GM23338 (cell line): Measurements from ENCODE around the gene EML4. TPM values are rescaled to one million over a fixed set of nuclear protein-coding genes. Genes with fewer than 3 reads are reported as not detected.

Experiments used
- ATAC-seq: fragments of 200-7000 bp; cut with Tn5 transposase; 3 replicates; pipeline ENCODE4 v1.9.1; 2020
- DNase-seq: peaks from one replicate; pipeline ENCODE4 v3.0.0-alpha.2; 2015; ENCODE audit warnings: low spot score
- H2AFZ ChIP-seq: fragments of 200-600 bp; sonication (generic); 2 replicates; pipeline ENCODE4 v1.8.0; 2016; ENCODE audit warnings: antibody characterized with exemption, mild to moderate bottlenecking, moderate library complexity
- H3F3A ChIP-seq: fragments of 200-600 bp; sonication (generic); replicated peaks from 2 replicates; pipeline ENCODE4 v1.8.0; 2017; ENCODE audit warnings: antibody characterized with exemption, mixed run types, low read depth
- H3K27ac ChIP-seq: fragments of 200-600 bp; sonication (generic); 2 replicates; pipeline ENCODE4 v1.6.1; 2016; ENCODE audit warnings: low read depth
- H3K27me3 ChIP-seq: fragments of 200-600 bp; sonication (generic); 2 replicates; pipeline ENCODE4 v1.8.0; 2016; ENCODE audit warnings: mild to moderate bottlenecking, mixed run types, moderate library complexity; ENCODE audit not compliant: insufficient read depth
- H3K36me3 ChIP-seq: fragments of 200-600 bp; sonication (generic); 2 replicates; pipeline ENCODE4 v1.8.0; 2016; ENCODE audit warnings: mild to moderate bottlenecking; ENCODE audit not compliant: insufficient read depth
- H3K4me1 ChIP-seq: fragments of 200-600 bp; sonication (generic); 2 replicates; pipeline ENCODE4 v1.8.0; 2016; ENCODE audit warnings: mild to moderate bottlenecking, moderate library complexity; ENCODE audit not compliant: insufficient read depth
- H3K4me2 ChIP-seq: fragments of 200-600 bp; sonication (generic); 2 replicates; pipeline ENCODE4 v1.7.1; 2017; ENCODE audit warnings: mixed run types
- H3K4me3 ChIP-seq: fragments of 200-600 bp; sonication (generic); 2 replicates; pipeline ENCODE4 v1.6.1; 2016; ENCODE audit warnings: mixed run types
- H3K79me2 ChIP-seq: fragments of 200-600 bp; sonication (generic); replicated peaks from 2 replicates; pipeline ENCODE4 v1.8.0; 2017; ENCODE audit warnings: mild to moderate bottlenecking; ENCODE audit not compliant: insufficient read depth
- H3K9me2 ChIP-seq: fragments of 200-600 bp; sonication (generic); 2 replicates; pipeline ENCODE4 v1.8.0; 2017; ENCODE audit not compliant: insufficient read depth
- H4K20me1 ChIP-seq: fragments of 200-600 bp; sonication (generic); replicated peaks from 2 replicates; pipeline ENCODE4 v1.8.0; 2017; ENCODE audit warnings: mild to moderate bottlenecking; ENCODE audit not compliant: insufficient read depth
- H3K27ac Mint-ChIP-seq: 2 replicates; pipeline ENCODE4 v1.8.0; 2020; ENCODE audit warnings: inconsistent platforms, mild to moderate bottlenecking, moderate library complexity, mixed read lengths
- H3K27me3 Mint-ChIP-seq: 3 replicates; pipeline ENCODE4 v1.8.0; 2022; ENCODE audit warnings: low read depth, mild to moderate bottlenecking, moderate library complexity, mixed read lengths, inconsistent platforms; ENCODE audit not compliant: insufficient read depth, poor library complexity
- H3K36me3 Mint-ChIP-seq: 3 replicates; pipeline ENCODE4 v1.8.0; 2021; ENCODE audit warnings: low read depth, mild to moderate bottlenecking, inconsistent platforms, moderate library complexity, mixed read lengths
- H3K4me1 Mint-ChIP-seq: 3 replicates; pipeline ENCODE4 v1.8.0; 2020; ENCODE audit warnings: mild to moderate bottlenecking, inconsistent platforms, mixed read lengths
- H3K4me3 Mint-ChIP-seq: 3 replicates; pipeline ENCODE4 v1.8.0; 2021; ENCODE audit warnings: moderate library complexity, mild to moderate bottlenecking, inconsistent platforms, mixed read lengths
- H3K9me3 Mint-ChIP-seq: 3 replicates; pipeline ENCODE4 v1.8.0; 2020; ENCODE audit warnings: moderate library complexity, mild to moderate bottlenecking, inconsistent platforms, mixed read lengths
- CREB1 ChIP-seq: fragments of 250-450 bp; sonication (Bioruptor Pico); IDR thresholded peaks from 2 replicates; pipeline ENCODE4 v1.5.0; 2020; ENCODE audit warnings: low read depth, mild to moderate bottlenecking, moderate library complexity
- EZH2 ChIP-seq: fragments of 200-600 bp; sonication (generic); IDR thresholded peaks from one replicate; pipeline ENCODE4 v1.8.0; 2017; ENCODE audit warnings: antibody characterized with exemption, mild to moderate bottlenecking, low read depth; ENCODE audit not compliant: unreplicated experiment
- EZH2phosphoT487 ChIP-seq: fragments of 200-600 bp; sonication (generic); IDR thresholded peaks from one replicate; pipeline ENCODE4 v1.8.1; 2018; ENCODE audit warnings: antibody characterized with exemption; ENCODE audit not compliant: unreplicated experiment
- JUNB ChIP-seq: IDR thresholded peaks from one replicate; pipeline ENCODE4 v1.6.1; 2016; ENCODE audit warnings: antibody characterized with exemption; ENCODE audit not compliant: unreplicated experiment
- NANOG ChIP-seq: IDR thresholded peaks from 2 replicates; pipeline ENCODE4 v1.6.1; 2016; ENCODE audit warnings: antibody characterized with exemption, borderline replicate concordance
- POLR2AphosphoS5 ChIP-seq: IDR thresholded peaks from 2 replicates; pipeline ENCODE4 v1.6.1; 2016; ENCODE audit warnings: antibody characterized with exemption, low read depth
- STAT1 ChIP-seq: IDR thresholded peaks from one replicate; pipeline ENCODE4 v1.6.1; 2016; ENCODE audit warnings: antibody characterized with exemption; ENCODE audit not compliant: unreplicated experiment
- ZNF114 ChIP-seq: fragments of 250-450 bp; sonication (Bioruptor Pico); IDR thresholded peaks from 2 replicates; pipeline ENCODE4 v1.5.0; 2020; ENCODE audit warnings: mild to moderate bottlenecking, moderate library complexity
- ZNF331 ChIP-seq: fragments of 250-450 bp; sonication (Bioruptor Pico); IDR thresholded peaks from 2 replicates; pipeline ENCODE4 v1.5.0; 2020; ENCODE audit warnings: low read depth, mild to moderate bottlenecking, moderate library complexity
- polyA plus RNA-seq: library from polyadenylated mRNA; unstranded; fragments of >200 nt; fragmentation: Nextera tagmentation; extraction: Ambion mirVana; gene quantifications from 2 replicates; pipeline ENCODE4 v1.2.1, GENCODE V29; 2016
- total RNA-seq: library from RNA; depleted of rRNA; stranded (reverse); fragments of >200 nt; shearing (Covaris generic); gene quantifications from 2 replicates; pipeline ENCODE4 v1.2.3, GENCODE V29; 2014
- TF ChIP-seq, protein P1 (sequence below), 2 experiments: fragments of 200-600 bp in 1 of 2; sonication (generic) in 1 of 2; conservative IDR thresholded peaks; 2 replicates each; pipeline versions ENCODE4 v1.5.1 to v1.6.1; 2016 to 2017; ENCODE audit warnings: antibody characterized with exemption in 2 of 2, low read depth in 2 of 2, mild to moderate bottlenecking in 2 of 2, moderate library complexity in 1 of 2
- TF ChIP-seq, protein P2 (sequence below): IDR thresholded peaks from 2 replicates; pipeline ENCODE4 v1.6.1; 2016; ENCODE audit warnings: antibody characterized with exemption
- TF ChIP-seq, protein P3 (sequence below): IDR thresholded peaks from one replicate; pipeline ENCODE4 v1.6.1; 2018; ENCODE audit warnings: antibody characterized with exemption; ENCODE audit not compliant: unreplicated experiment
- TF ChIP-seq, protein P4 (sequence below): fragments of 250-450 bp; sonication (Bioruptor Pico); IDR thresholded peaks from 2 replicates; pipeline ENCODE4 v1.5.0; 2020; ENCODE audit warnings: mild to moderate bottlenecking, moderate library complexity

EML4 gene
- total and polyA plus RNA-seq, 2 experiments from 2014 or later = 65.3 to 115 TPM

DNA sequence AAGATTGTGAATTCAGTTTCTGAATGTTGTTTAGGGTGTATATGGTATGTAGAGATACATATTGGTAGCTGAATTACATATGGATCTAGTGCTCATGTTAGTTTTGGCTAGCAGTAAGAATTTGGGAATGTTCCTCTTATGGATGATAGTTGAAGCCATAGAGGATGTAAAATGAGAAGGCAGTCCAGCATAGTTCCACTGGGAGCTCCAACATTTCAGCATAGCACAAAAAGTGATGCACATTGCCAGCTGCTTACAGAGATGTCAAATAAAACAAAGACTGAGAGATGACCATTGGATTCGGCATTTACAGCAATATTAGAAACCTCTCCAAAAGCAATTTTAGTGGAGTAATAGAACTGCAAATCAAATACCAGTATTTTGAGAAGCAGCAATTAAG lies 77.4 kb downstream of the EML4 start:
- H3K27me3 ChIP-seq = no peaks in the 10 kb centered on the region
- TF ChIP-seq EZH2phosphoT487 (no peak), CREB1 (CRISPR knock-in tag) (no peak), JUNB (no peak), ZNF331 (CRISPR knock-in tag) (no peak), POLR2AphosphoS5 (no peak), NANOG (no peak), STAT1 (no peak), EZH2 (no peak), ZNF114 (no peak)
- TF ChIP-seq, protein P1, sequence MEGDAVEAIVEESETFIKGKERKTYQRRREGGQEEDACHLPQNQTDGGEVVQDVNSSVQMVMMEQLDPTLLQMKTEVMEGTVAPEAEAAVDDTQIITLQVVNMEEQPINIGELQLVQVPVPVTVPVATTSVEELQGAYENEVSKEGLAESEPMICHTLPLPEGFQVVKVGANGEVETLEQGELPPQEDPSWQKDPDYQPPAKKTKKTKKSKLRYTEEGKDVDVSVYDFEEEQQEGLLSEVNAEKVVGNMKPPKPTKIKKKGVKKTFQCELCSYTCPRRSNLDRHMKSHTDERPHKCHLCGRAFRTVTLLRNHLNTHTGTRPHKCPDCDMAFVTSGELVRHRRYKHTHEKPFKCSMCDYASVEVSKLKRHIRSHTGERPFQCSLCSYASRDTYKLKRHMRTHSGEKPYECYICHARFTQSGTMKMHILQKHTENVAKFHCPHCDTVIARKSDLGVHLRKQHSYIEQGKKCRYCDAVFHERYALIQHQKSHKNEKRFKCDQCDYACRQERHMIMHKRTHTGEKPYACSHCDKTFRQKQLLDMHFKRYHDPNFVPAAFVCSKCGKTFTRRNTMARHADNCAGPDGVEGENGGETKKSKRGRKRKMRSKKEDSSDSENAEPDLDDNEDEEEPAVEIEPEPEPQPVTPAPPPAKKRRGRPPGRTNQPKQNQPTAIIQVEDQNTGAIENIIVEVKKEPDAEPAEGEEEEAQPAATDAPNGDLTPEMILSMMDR (conservative IDR thresholded peaks at IDR 0.05; ENCODE audit: low read depth in 2 of 2) = no peak
- TF ChIP-seq, protein P2, sequence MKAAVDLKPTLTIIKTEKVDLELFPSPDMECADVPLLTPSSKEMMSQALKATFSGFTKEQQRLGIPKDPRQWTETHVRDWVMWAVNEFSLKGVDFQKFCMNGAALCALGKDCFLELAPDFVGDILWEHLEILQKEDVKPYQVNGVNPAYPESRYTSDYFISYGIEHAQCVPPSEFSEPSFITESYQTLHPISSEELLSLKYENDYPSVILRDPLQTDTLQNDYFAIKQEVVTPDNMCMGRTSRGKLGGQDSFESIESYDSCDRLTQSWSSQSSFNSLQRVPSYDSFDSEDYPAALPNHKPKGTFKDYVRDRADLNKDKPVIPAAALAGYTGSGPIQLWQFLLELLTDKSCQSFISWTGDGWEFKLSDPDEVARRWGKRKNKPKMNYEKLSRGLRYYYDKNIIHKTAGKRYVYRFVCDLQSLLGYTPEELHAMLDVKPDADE = no peak
- TF ChIP-seq, protein P3, sequence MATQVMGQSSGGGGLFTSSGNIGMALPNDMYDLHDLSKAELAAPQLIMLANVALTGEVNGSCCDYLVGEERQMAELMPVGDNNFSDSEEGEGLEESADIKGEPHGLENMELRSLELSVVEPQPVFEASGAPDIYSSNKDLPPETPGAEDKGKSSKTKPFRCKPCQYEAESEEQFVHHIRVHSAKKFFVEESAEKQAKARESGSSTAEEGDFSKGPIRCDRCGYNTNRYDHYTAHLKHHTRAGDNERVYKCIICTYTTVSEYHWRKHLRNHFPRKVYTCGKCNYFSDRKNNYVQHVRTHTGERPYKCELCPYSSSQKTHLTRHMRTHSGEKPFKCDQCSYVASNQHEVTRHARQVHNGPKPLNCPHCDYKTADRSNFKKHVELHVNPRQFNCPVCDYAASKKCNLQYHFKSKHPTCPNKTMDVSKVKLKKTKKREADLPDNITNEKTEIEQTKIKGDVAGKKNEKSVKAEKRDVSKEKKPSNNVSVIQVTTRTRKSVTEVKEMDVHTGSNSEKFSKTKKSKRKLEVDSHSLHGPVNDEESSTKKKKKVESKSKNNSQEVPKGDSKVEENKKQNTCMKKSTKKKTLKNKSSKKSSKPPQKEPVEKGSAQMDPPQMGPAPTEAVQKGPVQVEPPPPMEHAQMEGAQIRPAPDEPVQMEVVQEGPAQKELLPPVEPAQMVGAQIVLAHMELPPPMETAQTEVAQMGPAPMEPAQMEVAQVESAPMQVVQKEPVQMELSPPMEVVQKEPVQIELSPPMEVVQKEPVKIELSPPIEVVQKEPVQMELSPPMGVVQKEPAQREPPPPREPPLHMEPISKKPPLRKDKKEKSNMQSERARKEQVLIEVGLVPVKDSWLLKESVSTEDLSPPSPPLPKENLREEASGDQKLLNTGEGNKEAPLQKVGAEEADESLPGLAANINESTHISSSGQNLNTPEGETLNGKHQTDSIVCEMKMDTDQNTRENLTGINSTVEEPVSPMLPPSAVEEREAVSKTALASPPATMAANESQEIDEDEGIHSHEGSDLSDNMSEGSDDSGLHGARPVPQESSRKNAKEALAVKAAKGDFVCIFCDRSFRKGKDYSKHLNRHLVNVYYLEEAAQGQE = no peak
- TF ChIP-seq, protein P4, sequence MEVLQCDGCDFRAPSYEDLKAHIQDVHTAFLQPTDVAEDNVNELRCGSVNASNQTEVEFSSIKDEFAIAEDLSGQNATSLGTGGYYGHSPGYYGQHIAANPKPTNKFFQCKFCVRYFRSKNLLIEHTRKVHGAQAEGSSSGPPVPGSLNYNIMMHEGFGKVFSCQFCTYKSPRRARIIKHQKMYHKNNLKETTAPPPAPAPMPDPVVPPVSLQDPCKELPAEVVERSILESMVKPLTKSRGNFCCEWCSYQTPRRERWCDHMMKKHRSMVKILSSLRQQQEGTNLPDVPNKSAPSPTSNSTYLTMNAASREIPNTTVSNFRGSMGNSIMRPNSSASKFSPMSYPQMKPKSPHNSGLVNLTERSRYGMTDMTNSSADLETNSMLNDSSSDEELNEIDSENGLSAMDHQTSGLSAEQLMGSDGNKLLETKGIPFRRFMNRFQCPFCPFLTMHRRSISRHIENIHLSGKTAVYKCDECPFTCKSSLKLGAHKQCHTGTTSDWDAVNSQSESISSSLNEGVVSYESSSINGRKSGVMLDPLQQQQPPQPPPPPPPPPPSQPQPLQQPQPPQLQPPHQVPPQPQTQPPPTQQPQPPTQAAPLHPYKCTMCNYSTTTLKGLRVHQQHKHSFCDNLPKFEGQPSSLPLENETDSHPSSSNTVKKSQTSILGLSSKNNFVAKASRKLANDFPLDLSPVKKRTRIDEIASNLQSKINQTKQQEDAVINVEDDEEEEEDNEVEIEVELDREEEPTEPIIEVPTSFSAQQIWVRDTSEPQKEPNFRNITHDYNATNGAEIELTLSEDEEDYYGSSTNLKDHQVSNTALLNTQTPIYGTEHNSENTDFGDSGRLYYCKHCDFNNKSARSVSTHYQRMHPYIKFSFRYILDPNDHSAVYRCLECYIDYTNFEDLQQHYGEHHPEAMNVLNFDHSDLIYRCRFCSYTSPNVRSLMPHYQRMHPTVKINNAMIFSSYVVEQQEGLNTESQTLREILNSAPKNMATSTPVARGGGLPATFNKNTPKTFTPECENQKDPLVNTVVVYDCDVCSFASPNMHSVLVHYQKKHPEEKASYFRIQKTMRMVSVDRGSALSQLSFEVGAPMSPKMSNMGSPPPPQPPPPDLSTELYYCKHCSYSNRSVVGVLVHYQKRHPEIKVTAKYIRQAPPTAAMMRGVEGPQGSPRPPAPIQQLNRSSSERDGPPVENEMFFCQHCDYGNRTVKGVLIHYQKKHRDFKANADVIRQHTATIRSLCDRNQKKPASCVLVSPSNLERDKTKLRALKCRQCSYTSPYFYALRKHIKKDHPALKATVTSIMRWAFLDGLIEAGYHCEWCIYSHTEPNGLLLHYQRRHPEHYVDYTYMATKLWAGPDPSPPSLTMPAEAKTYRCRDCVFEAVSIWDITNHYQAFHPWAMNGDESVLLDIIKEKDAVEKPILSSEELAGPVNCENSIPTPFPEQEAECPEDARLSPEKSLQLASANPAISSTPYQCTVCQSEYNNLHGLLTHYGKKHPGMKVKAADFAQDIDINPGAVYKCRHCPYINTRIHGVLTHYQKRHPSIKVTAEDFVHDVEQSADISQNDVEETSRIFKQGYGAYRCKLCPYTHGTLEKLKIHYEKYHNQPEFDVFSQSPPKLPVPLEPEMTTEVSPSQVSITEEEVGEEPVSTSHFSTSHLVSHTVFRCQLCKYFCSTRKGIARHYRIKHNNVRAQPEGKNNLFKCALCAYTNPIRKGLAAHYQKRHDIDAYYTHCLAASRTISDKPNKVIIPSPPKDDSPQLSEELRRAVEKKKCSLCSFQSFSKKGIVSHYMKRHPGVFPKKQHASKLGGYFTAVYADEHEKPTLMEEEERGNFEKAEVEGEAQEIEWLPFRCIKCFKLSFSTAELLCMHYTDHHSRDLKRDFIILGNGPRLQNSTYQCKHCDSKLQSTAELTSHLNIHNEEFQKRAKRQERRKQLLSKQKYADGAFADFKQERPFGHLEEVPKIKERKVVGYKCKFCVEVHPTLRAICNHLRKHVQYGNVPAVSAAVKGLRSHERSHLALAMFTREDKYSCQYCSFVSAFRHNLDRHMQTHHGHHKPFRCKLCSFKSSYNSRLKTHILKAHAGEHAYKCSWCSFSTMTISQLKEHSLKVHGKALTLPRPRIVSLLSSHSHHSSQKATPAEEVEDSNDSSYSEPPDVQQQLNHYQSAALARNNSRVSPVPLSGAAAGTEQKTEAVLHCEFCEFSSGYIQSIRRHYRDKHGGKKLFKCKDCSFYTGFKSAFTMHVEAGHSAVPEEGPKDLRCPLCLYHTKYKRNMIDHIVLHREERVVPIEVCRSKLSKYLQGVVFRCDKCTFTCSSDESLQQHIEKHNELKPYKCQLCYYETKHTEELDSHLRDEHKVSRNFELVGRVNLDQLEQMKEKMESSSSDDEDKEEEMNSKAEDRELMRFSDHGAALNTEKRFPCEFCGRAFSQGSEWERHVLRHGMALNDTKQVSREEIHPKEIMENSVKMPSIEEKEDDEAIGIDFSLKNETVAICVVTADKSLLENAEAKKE = no peak
- no peak overlapping the region for H2AFZ ChIP-seq
- H3K79me2 ChIP-seq = peaks cover 29% of the 10 kb centered on the region
- no peaks in the 10 kb centered on the region for H3K9me2 ChIP-seq
- DNase-seq (no peak), ATAC-seq (no peak)
- no peaks in the 10 kb centered on the region for H3K36me3 ChIP-seq
- H3K27ac ChIP-seq = no peak overlapping the region
- H3K4me2 ChIP-seq = no peak overlapping the region
- H3K4me3 ChIP-seq = no peak overlapping the region
- H3F3A ChIP-seq = no peaks in the 10 kb centered on the region
- Mint-ChIP-seq H3K27ac (no peak overlapping the region), H3K4me3 (no peak overlapping the region), H3K27me3 (no peaks in the 10 kb centered on the region), H3K9me3 (no peaks in the 10 kb centered on the region), H3K4me1 (peaks cover 7% of the 10 kb centered on the region), H3K36me3 (peaks cover 20% of the 10 kb centered on the region)
- H4K20me1 ChIP-seq = peaks cover 32% of the 10 kb centered on the region
- no peaks in the 10 kb centered on the region for H3K4me1 ChIP-seq
